ENCODE data around the gene ABHD15.

- TF ChIP-seq CTCF (IDR thresholded peaks at IDR 0.05) = no peak
- TF ChIP-seq POLR2A (IDR thresholded peaks at IDR 0.05) = no peak
Observed at GRCh38 chr17:29577001-29577370, 10.1 kb upstream of the ABHD15 start.
